Middle frontal gyrus (tissue), 1 donor: ENCODE measurements around the gene XPO5.

ENCODE experiments used
- DNase-seq: peaks from one replicate; pipeline ENCODE4 v3.0.0-alpha.2; 2015; ENCODE audit warnings: low spot score; ENCODE audit errors: extremely low spot score

The XPO5 gene

DNA sequence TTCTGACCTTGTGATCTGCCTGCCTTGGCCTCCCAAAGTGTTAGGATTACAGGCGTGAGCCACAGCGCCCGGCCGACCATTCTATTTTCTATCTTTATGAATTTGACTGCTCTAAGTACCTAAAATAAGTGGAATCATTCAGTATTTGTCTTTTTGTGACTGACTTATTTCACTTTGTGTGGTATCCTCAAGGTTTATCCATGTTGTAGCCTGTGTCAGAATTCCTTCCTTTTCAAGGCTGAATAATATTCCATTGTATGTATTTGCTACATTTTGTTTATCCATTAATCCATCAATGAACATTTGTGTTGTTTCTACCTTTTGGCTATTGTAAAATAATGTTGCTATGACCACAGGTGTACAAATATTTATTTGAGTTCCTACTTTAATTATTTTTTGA is 103.3 kb downstream of the XPO5 start:
- DNase-seq: no peak
